HepG2 (cell line): ENCODE measurements around the gene OST4. TPM values are rescaled to one million over a fixed set of nuclear protein-coding genes. Genes with fewer than 3 reads are reported as not detected.

Experiments
- AGO1 ChIP-seq: fragments of 200-400 bp; formaldehyde crosslinking; IDR thresholded peaks from 2 replicates; pipeline ENCODE4 v1.6.1; 2017; ENCODE audit warnings: mild to moderate bottlenecking, low read depth, low read length, moderate library complexity; ENCODE audit not compliant: poor library complexity, severe bottlenecking
- BCL6 ChIP-seq: IDR thresholded peaks from 2 replicates; pipeline ENCODE4 v1.6.1; 2016; ENCODE audit warnings: missing genetic modification reagents, missing compliant biosample characterization
- HNF4A ChIP-seq: sonication (generic); formaldehyde crosslinking; IDR thresholded peaks from 2 replicates; pipeline ENCODE4 v1.4.0; 2020; ENCODE audit warnings: missing genetic modification reagents
- JUN ChIP-seq: sonication (generic); formaldehyde crosslinking; IDR thresholded peaks from 2 replicates; pipeline ENCODE4 v1.4.0; 2020; ENCODE audit warnings: mild to moderate bottlenecking, missing genetic modification reagents
- KDM1A ChIP-seq: IDR thresholded peaks from 2 replicates; pipeline ENCODE4 v1.6.1; 2016; ENCODE audit warnings: missing compliant biosample characterization
- KDM5B ChIP-seq: sonication (generic); formaldehyde crosslinking; IDR thresholded peaks from 2 replicates; pipeline ENCODE4 v1.4.0; 2020; ENCODE audit warnings: missing genetic modification reagents, mild to moderate bottlenecking, borderline replicate concordance
- NONO ChIP-seq, 2 experiments: fragments of 450-650 bp in 1 of 2; sonication (generic) in 1 of 2; formaldehyde crosslinking in 1 of 2; IDR thresholded peaks in 1 of 2; conservative IDR thresholded peaks in 1 of 2; 2 replicates each; pipeline versions ENCODE4 v1.6.1 to v1.8.0; 2017 to 2022; ENCODE audit warnings: mild to moderate bottlenecking in 1 of 2, missing genetic modification reagents in 1 of 2, moderate library complexity in 1 of 2
- PHF8 ChIP-seq: sonication (generic); formaldehyde crosslinking; IDR thresholded peaks from 2 replicates; pipeline ENCODE4 v1.5.0; 2020; ENCODE audit warnings: missing genetic modification reagents
- PTBP1 ChIP-seq: fragments of 200-400 bp; formaldehyde crosslinking; IDR thresholded peaks from 2 replicates; pipeline ENCODE4 v1.6.1; 2018; ENCODE audit warnings: low read length, low read depth; ENCODE audit not compliant: poor library complexity, severe bottlenecking
- RBFOX2 ChIP-seq: fragments of 200-400 bp; formaldehyde crosslinking; IDR thresholded peaks from 2 replicates; pipeline ENCODE4 v1.6.1; 2017; ENCODE audit warnings: low read depth, mild to moderate bottlenecking, low read length
- TEAD2 ChIP-seq: sonication (generic); formaldehyde crosslinking; IDR thresholded peaks from 2 replicates; pipeline ENCODE4 v1.9.0; 2021; ENCODE audit warnings: missing genetic modification reagents
- ZFP90 ChIP-seq: sonication (generic); formaldehyde crosslinking; IDR thresholded peaks from 2 replicates; pipeline ENCODE4 v1.8.0; 2022; ENCODE audit warnings: missing genetic modification reagents, mild to moderate bottlenecking, inconsistent platforms, borderline replicate concordance
- ZNF354B ChIP-seq: sonication (generic); formaldehyde crosslinking; IDR thresholded peaks from 2 replicates; pipeline ENCODE4 v1.8.0; 2022; ENCODE audit warnings: mild to moderate bottlenecking, missing genetic modification reagents
- ZNF432 ChIP-seq: sonication (generic); formaldehyde crosslinking; IDR thresholded peaks from 2 replicates; pipeline ENCODE4 v1.5.0; 2020; ENCODE audit warnings: missing genetic modification reagents, mild to moderate bottlenecking, borderline replicate concordance
- ZNF451 ChIP-seq: sonication (generic); formaldehyde crosslinking; IDR thresholded peaks from 2 replicates; pipeline ENCODE4 v1.5.0; 2020; ENCODE audit warnings: mild to moderate bottlenecking, missing genetic modification reagents
- polyA plus RNA-seq, 8 experiments: library from polyadenylated mRNA; depleted of rRNA in 3 of 8; stranded (reverse) in 7 of 8; unstranded in 1 of 8; fragments of >200 nt; fragmentation: Illumina TruSeq in 4 of 8; extraction: Trizol in 4 of 8; gene quantifications; 2 replicates each; pipeline versions ENCODE4 v1.2.1 to v1.2.3, GENCODE V29; 2011 to 2016; ENCODE audit warnings: low read depth in 4 of 8, missing spikeins in 1 of 8, mixed read lengths in 1 of 8; ENCODE audit not compliant: insufficient read depth in 1 of 8
- total RNA-seq, 5 experiments: library from RNA; depleted of rRNA; stranded (reverse); fragments of >200 nt; fragmentation: Illumina TruSeq; extraction: Trizol; gene quantifications; 2 replicates each; pipeline ENCODE4 v1.2.3, GENCODE V29; 2016; ENCODE audit warnings: low read depth in 1 of 5
- TF ChIP-seq, protein P1 (sequence below): sonication (generic); formaldehyde crosslinking; IDR thresholded peaks from 2 replicates; pipeline ENCODE4 v1.4.0; 2020; ENCODE audit warnings: missing genetic modification reagents
- TF ChIP-seq, protein P2 (sequence below): sonication (generic); formaldehyde crosslinking; IDR thresholded peaks from 2 replicates; pipeline ENCODE4 v1.4.0; 2020; ENCODE audit warnings: mild to moderate bottlenecking, missing genetic modification reagents
- TF ChIP-seq, protein P3 (sequence below): sonication (generic); formaldehyde crosslinking; IDR thresholded peaks from 2 replicates; pipeline ENCODE4 v1.8.0; 2023; ENCODE audit warnings: mild to moderate bottlenecking, missing genetic modification reagents
- TF ChIP-seq, protein P4 (sequence below): sonication (generic); formaldehyde crosslinking; conservative IDR thresholded peaks from 2 replicates; pipeline ENCODE4 v1.8.0; 2022; ENCODE audit warnings: mild to moderate bottlenecking, moderate library complexity, missing genetic modification reagents
- TF ChIP-seq, protein P5 (sequence below), 2 experiments: sonication (generic) in 1 of 2; formaldehyde crosslinking in 1 of 2; IDR thresholded peaks; 2 replicates each; pipeline versions ENCODE4 v1.4.0 to v1.6.1; 2018 to 2020; ENCODE audit warnings: missing genetic modification reagents in 2 of 2, borderline replicate concordance in 1 of 2, low read depth in 1 of 2, mild to moderate bottlenecking in 1 of 2, missing biosample characterization in 1 of 2

Gene OST4
- total and polyA plus RNA-seq, 2 of the 13 experiments (the other 11 are each of a cell fraction or from before 2014, with no cell fraction given): 498 to 584 TPM

DNA sequence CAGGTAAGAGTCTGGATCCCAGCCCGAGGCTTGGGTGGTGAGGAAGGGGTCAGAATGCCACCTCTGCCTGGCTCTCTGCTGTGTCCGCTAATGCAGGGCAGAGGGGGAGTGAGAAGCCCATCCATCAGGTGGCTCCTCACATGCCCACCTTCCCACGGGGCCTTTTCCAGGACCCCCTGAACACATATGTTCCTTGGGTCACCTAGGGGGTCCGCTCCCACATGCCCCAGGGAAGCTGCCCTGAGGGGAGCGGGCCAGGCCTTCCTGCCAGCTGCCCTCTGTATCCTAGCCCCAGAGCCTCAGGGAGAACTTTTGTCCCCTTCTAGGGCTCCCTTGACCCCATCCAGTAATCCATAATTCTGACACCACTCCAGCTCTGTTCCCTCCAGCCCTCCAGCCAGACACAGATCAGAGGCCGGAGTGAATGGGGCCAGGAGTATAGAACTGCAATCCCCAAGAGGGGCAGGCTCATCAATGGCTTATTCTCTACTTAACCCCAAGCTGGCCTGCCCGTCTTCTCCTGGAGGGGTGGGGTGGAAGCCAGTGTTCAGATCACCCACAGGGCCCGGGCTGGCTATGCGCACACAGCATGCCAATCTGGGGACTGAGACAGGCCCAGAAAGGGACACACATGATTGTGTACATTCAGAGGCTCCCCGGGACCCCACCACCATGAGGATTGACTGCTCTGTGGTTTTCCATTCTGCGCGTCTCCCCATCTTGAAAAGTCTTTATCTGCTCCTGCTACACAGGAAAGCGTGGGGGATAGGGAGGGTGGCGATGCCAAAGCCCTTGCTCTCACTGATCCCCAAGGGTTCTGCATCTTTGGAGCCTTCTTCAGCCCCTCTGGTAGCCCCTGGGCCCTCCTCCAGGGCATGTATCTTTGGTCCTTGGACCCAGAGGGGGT, 8.0 kb upstream of the OST4 start (continued):
- TF ChIP-seq HNF4A (CRISPR knock-in tag) (no peak), ZFP90 (CRISPR knock-in tag) (no peak), TEAD2 (CRISPR knock-in tag) (no peak), BCL6 (CRISPR knock-in tag) (no peak), NONO (IDR thresholded peaks at IDR 0.05) (no peak), NONO (CRISPR knock-in tag; conservative IDR thresholded peaks at IDR 0.05) (no peak), RBFOX2 (no peak), ZNF451 (no peak), ZNF354B (no peak), JUN (CRISPR knock-in tag) (no peak), PTBP1 (no peak), AGO1 (no peak), PHF8 (CRISPR knock-in tag) (0 out of 2 replicates have a peak, but pooled peaks have one; percentile 10), KDM5B (CRISPR knock-in tag) (peak; percentile 41; the same call in 1 of the 2 replicates), ZNF432 (CRISPR knock-in tag) (no peak), KDM1A (CRISPR knock-in tag) (no peak)
- TF ChIP-seq, protein P1, sequence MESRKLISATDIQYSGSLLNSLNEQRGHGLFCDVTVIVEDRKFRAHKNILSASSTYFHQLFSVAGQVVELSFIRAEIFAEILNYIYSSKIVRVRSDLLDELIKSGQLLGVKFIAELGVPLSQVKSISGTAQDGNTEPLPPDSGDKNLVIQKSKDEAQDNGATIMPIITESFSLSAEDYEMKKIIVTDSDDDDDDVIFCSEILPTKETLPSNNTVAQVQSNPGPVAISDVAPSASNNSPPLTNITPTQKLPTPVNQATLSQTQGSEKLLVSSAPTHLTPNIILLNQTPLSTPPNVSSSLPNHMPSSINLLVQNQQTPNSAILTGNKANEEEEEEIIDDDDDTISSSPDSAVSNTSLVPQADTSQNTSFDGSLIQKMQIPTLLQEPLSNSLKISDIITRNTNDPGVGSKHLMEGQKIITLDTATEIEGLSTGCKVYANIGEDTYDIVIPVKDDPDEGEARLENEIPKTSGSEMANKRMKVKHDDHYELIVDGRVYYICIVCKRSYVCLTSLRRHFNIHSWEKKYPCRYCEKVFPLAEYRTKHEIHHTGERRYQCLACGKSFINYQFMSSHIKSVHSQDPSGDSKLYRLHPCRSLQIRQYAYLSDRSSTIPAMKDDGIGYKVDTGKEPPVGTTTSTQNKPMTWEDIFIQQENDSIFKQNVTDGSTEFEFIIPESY (CRISPR knock-in tag): no peak
- TF ChIP-seq, protein P2, sequence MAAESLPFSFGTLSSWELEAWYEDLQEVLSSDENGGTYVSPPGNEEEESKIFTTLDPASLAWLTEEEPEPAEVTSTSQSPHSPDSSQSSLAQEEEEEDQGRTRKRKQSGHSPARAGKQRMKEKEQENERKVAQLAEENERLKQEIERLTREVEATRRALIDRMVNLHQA: no peak
- TF ChIP-seq, protein P3, sequence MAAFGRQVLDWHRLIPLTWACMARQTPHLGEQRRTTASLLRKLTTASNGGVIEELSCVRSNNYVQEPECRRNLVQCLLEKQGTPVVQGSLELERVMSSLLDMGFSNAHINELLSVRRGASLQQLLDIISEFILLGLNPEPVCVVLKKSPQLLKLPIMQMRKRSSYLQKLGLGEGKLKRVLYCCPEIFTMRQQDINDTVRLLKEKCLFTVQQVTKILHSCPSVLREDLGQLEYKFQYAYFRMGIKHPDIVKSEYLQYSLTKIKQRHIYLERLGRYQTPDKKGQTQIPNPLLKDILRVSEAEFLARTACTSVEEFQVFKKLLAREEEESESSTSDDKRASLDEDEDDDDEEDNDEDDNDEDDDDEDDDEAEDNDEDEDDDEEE (CRISPR knock-in tag): 0 out of 2 replicates have a peak, but pooled peaks have one; percentile 58
- TF ChIP-seq, protein P4, sequence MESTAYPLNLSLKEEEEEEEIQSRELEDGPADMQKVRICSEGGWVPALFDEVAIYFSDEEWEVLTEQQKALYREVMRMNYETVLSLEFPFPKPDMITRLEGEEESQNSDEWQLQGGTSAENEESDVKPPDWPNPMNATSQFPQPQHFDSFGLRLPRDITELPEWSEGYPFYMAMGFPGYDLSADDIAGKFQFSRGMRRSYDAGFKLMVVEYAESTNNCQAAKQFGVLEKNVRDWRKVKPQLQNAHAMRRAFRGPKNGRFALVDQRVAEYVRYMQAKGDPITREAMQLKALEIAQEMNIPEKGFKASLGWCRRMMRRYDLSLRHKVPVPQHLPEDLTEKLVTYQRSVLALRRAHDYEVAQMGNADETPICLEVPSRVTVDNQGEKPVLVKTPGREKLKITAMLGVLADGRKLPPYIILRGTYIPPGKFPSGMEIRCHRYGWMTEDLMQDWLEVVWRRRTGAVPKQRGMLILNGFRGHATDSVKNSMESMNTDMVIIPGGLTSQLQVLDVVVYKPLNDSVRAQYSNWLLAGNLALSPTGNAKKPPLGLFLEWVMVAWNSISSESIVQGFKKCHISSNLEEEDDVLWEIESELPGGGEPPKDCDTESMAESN (CRISPR knock-in tag): no peak
- TF ChIP-seq, protein P5, sequence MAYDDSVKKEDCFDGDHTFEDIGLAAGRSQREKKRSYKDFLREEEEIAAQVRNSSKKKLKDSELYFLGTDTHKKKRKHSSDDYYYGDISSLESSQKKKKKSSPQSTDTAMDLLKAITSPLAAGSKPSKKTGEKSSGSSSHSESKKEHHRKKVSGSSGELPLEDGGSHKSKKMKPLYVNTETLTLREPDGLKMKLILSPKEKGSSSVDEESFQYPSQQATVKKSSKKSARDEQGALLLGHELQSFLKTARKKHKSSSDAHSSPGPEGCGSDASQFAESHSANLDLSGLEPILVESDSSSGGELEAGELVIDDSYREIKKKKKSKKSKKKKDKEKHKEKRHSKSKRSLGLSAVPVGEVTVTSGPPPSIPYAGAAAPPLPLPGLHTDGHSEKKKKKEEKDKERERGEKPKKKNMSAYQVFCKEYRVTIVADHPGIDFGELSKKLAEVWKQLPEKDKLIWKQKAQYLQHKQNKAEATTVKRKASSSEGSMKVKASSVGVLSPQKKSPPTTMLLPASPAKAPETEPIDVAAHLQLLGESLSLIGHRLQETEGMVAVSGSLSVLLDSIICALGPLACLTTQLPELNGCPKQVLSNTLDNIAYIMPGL (CRISPR knock-in tag; IDR thresholded peaks at IDR 0.05; ENCODE audit: borderline replicate concordance in 1 of 2, low read depth in 1 of 2): 0 out of 4 replicates have a peak, but pooled peaks of 1 of the 2 experiments have one; percentile 28
